ENCODE data around the gene CCSER2. TPM values are rescaled to one million over a fixed set of nuclear protein-coding genes. Genes with fewer than 3 reads are reported as not detected.
A peak's percentile ranks its signal among the peaks of the same experiment; 100 is the strongest.

Gene CCSER2
- total RNA-seq, 1 donor from 2014 or later = 80.2 TPM

GRCh38 chr10:84543948-84544347, 215.6 kb downstream of the CCSER2 start:
- DNase-seq (ENCODE audit: low spot score) = no peak
- TF ChIP-seq CTCF (IDR thresholded peaks at IDR 0.05; ENCODE audit: unreplicated experiment) = no peak
- Mint-ChIP-seq H3K27ac (ENCODE audit: unreplicated experiment) (no peak overlapping the region), H3K4me3 (ENCODE audit: unreplicated experiment) (no peak overlapping the region), H3K4me1 (ENCODE audit: unreplicated experiment) (peaks cover 7% of the 10 kb centered on the region), H3K9me3 (ENCODE audit: unreplicated experiment) (no peaks in the 10 kb centered on the region), H3K27me3 (ENCODE audit: unreplicated experiment) (peaks cover 3% of the 10 kb centered on the region), H3K36me3 (ENCODE audit: low read depth, unreplicated experiment) (no peaks in the 10 kb centered on the region)

DNA sequence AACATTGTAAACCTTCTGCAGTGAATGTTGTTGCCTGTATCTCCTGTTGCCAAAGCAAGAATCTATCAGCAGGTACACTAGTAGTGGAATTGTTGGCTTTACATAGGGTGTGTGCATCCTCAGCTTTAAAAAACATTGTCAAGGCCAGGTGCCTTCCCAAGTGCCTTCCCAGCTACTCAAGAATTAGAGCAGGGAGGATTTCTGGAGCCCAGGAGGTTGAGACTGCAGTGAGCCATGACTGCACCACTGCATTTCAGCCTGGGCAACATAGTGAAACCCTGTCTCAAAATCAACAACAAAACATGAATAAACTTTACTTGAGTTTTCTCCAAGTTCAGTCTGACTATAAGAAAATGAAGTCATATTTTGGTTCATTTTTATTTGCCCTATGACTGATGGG, 217.3 kb downstream of the CCSER2 start:
- H3K4me3 Mint-ChIP-seq (ENCODE audit: unreplicated experiment) = no peak overlapping the region
- no peaks in the 10 kb centered on the region for H3K9me3 Mint-ChIP-seq (ENCODE audit: unreplicated experiment)
- H3K36me3 Mint-ChIP-seq (ENCODE audit: low read depth, unreplicated experiment) = no peaks in the 10 kb centered on the region
- H3K4me1 Mint-ChIP-seq (ENCODE audit: unreplicated experiment) = peaks cover 5% of the 10 kb centered on the region
- no peak for DNase-seq (ENCODE audit: low spot score)
- H3K27me3 Mint-ChIP-seq (ENCODE audit: unreplicated experiment) = peaks cover 2% of the 10 kb centered on the region
- no peak for TF ChIP-seq CTCF (IDR thresholded peaks at IDR 0.05; ENCODE audit: unreplicated experiment)
- H3K27ac Mint-ChIP-seq (ENCODE audit: unreplicated experiment) = no peak overlapping the region

GRCh38 chr10:84546609-84547008, 218.2 kb downstream of the CCSER2 start:
- no peaks in the 10 kb centered on the region for H3K9me3 Mint-ChIP-seq (ENCODE audit: unreplicated experiment)
- H3K4me1 Mint-ChIP-seq (ENCODE audit: unreplicated experiment) = no peaks in the 10 kb centered on the region
- H3K27ac Mint-ChIP-seq (ENCODE audit: unreplicated experiment) = no peak overlapping the region
- TF ChIP-seq CTCF (IDR thresholded peaks at IDR 0.05; ENCODE audit: unreplicated experiment) = no peak
- H3K36me3 Mint-ChIP-seq (ENCODE audit: low read depth, unreplicated experiment) = no peaks in the 10 kb centered on the region
- DNase-seq (ENCODE audit: low spot score) = no peak
- H3K27me3 Mint-ChIP-seq (ENCODE audit: unreplicated experiment) = no peaks in the 10 kb centered on the region
- no peak overlapping the region for H3K4me3 Mint-ChIP-seq (ENCODE audit: unreplicated experiment)

DNA sequence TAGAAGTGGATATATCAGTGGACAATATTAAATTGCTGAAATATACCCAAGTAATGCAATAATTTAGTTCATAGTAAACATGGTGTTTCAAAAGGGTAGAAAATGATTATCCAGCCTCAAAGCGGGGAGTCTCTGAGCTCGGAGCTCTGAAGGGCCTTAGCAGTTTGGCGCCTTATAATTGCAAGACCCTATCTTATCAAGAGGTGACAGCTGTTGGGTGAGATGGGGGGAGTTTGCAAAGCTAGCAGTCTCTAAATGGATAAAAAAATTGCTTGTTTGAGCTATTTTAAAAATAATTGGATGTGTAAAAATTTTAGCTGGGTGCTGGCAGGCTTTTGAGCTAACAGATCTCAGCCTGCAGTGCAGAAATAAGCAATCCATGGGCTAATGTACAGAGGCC, 219.2 kb downstream of the CCSER2 start:
- Mint-ChIP-seq H3K9me3 (ENCODE audit: unreplicated experiment) (no peaks in the 10 kb centered on the region), H3K4me3 (ENCODE audit: unreplicated experiment) (no peak overlapping the region), H3K27me3 (ENCODE audit: unreplicated experiment) (no peaks in the 10 kb centered on the region), H3K27ac (ENCODE audit: unreplicated experiment) (no peak overlapping the region), H3K4me1 (ENCODE audit: unreplicated experiment) (no peaks in the 10 kb centered on the region), H3K36me3 (ENCODE audit: low read depth, unreplicated experiment) (no peaks in the 10 kb centered on the region)
- DNase-seq (ENCODE audit: low spot score) = no peak
- TF ChIP-seq CTCF (IDR thresholded peaks at IDR 0.05; ENCODE audit: unreplicated experiment) = no peak

- Mint-ChIP-seq H3K27ac (ENCODE audit: unreplicated experiment) (no peak overlapping the region), H3K9me3 (ENCODE audit: unreplicated experiment) (no peaks in the 10 kb centered on the region), H3K36me3 (ENCODE audit: low read depth, unreplicated experiment) (no peaks in the 10 kb centered on the region), H3K4me1 (ENCODE audit: unreplicated experiment) (no peaks in the 10 kb centered on the region), H3K27me3 (ENCODE audit: unreplicated experiment) (no peaks in the 10 kb centered on the region), H3K4me3 (ENCODE audit: unreplicated experiment) (no peak overlapping the region)
- TF ChIP-seq CTCF (IDR thresholded peaks at IDR 0.05; ENCODE audit: unreplicated experiment) = peak; percentile 33
- peak; percentile 22 for DNase-seq (ENCODE audit: low spot score)
Observed at GRCh38 chr10:84548869-84549268, 220.5 kb downstream of the CCSER2 start.
